Activated gamma-delta T cell (primary cell): ENCODE results near the gene RTN4R.

ENCODE experiments used
- DNase-seq: peaks from one replicate; lab custom pipeline; 2025; lab: John Stamatoyannopoulos, UW

RTN4R gene

GRCh38 chr22:20201837-20202392 is 66.2 kb downstream of the RTN4R start:
- DNase-seq: no peak

DNA sequence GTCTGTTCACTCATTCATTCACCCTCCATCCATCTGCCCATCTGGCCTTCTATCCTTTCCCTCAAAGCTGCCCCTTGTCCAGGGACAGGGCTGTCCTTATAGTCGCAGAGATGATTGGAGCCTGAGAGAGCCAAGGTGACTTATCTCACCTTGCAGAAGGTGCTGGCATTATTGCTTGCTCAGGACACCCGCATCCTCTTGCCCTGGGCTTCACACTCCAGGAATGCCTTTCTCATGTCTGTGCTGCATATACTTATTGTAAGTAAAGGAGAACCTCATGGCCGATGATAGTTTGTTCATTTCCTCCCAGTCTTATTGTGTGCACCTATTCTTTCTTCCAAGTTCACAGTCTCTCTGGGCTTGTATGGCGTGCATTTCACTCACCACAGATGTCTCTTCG is 68.2 kb downstream of the RTN4R start:
- DNase-seq: no peak

- no peak for DNase-seq
Measured at GRCh38 chr22:20199413-20199842, 68.7 kb downstream of the RTN4R start.

DNA sequence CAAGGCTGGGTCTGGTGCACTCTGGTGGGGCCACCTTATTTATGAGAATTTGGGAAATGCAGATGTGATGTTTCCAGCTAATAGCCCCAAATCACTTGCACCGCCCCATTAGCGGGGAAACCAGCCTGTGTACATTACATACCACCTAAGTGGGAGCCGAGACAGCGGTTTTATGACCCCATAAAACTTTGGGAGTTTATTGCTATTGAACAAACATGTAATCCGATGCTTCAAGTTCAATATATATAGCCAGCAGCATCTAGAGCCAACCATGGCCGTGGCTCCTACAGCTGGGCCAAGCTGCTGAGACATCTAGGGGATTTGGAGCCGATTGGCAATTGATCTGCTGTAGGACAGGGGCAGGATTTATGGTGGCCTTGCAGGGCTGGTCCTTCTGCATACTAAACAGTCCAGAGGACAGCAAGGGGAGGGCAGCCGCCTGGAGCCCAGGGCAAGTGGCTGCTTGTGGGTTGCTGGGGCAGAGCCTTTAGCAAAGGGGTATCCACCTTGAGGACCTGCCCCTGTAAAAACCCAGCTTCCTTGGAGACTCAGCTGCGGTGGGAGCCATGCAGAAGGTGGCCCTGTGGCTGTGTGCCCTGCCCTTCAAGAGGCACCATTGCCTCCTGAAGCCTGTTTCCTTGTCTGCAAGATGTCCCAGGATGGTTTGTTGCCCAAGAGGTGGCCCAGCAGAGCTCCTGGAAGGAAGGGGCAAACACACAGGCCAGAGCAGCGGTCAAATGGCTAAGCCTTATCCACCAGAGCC is 69.4 kb downstream of the RTN4R start:
- no peak for DNase-seq

DNA sequence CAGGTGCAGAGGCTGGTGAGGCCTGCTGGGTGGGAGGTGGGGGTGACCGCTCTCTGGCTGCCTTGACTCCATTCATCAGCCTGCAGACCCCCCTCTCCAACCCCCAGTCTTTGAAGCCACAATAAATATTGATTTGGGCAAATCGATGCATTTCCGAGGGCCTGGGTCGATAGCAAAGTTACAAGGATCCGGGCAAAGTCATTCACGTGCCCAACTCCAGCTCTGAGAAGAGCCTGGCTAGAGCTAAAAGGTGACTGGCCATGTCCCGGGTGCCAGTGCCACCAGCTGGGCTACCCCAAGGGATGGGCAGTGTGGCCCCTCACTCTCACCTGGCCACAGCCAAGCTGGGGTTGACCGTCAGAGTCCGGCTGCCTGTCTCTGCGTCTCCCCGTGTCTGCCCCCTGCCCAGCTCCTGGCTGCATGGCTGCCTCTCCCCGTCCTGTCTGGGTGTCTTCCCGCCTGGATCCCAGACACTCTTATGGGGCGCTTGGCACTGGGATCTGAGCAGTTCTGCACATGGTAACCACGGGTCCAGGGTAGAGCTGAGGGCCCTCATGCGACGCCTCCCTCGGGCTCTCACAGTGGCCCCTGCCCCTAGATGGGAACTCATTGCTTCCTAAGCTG is 70.6 kb downstream of the RTN4R start:
- no peak for DNase-seq

- no peak for DNase-seq
Measured at GRCh38 chr22:20196094-20196842, 71.8 kb downstream of the RTN4R start.

DNA sequence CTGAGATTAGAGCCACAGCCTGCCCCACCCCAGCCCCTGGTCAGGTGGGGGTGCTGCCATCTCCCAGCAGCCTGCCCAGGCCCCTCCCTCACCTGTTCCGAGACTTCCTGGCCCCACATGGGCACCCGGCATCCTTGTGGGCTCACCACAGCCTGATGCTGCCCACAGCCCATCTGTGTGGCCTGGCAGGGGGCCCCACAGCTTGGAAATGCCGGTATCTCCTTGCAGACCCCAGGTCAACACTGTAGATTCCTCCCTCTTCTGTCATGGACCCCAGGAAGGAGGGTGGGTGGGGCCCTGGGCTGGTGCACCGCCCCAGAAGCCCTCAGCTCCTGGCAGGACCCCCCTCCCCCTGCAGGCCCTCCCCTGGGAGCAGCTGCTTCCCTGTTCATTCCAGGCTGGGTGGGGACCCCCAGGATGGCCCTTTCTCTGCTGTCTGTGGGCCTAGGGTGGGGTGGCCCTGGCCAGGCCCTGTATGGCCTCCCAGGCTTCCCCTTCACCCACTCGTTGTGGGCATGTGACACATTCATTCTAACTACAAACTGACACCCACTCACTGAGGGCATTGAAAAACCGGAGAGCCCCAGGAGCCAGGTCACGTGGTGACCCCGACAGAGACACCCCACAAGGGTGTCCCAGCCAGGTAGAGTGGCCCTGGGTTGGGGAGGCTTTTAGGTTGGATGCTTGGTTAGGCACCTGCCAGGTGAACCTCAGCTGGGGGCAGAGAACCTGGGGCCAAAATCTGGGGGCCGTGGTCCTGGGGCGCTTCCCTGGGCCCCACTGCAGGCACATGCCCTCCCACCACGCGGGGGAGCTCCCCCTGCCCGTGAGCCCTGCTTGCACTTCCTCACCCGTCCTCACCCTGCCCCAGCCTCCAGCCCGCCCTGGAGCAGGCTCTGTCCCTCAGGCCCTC is 73.2 kb downstream of the RTN4R start:
- DNase-seq: no peak

DNA sequence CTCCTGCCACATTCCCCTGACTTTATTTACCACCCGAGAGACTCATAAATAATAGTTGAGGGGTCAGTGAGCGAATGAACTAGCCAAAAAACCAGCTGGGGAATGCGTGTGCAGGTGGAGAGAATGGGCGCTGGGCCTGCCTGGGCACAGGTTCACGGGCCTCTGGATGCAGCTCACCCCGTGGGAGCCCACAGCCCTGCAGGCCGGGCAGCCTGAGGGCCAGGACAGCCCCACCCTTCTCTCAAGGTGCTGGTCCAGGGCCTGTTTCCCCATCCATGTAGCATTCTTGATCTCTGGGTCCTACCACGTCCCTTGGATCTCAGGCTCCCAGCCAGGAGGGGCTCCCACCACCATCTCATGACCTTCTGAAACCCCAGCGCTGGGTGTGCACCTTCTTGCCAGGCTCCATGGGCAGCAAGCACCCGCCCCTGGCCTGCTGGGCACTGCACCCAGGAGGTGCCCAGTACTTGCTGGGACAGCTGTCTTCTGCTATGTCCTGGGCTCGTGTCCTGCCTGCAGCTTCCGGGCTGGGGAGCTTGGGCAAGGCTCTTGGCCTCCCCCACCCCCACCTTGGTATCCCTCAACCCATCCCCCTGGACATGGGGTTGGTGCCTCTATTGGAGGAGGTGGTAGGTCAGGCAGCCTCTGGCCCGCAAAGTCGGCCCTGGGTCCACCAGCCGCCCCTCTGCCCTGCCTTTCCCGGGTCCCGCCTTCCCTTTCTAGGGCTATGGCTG is 74.2 kb downstream of the RTN4R start:
- no peak for DNase-seq

DNA sequence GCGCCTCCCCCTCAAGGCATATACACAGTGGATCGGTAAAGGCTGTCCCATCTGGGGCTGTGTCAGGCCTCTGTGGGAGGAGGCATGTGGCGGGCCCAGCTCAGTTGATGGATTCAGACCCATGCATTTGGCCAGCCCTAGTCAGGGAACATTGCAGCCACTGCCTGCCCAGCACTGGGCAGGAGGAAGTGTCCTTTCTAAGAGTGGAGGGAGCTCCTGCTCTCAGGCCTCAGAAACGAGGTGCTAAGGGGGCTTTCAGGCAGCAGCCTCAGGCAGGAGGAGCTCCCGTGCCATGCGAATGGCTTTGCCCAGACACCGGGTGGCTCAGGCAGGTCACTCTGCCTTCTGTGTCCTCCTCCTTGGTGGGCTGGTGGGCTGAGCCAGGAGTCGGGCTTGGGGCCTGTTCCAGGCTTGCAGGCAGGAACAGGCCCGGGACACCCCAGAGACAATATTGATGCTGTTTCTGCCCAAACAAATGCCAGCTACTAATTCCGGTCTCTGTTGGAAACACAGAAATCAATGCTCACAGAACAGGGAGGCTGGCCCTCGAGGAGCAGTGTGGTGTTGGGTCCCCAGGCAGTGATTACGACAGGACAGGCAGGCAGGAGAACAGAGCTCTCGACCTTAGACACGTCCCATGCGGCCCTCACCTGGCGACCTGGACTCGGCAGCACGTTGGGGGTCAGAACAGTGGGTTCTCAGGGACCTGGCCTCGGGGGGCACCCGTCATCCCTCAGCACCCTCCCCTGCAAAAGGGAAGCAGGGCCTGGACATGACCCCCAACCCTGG is 75.0 kb downstream of the RTN4R start:
- DNase-seq: no peak

GRCh38 chr22:20192293-20192971 is 75.7 kb downstream of the RTN4R start:
- DNase-seq: no peak

- no peak for DNase-seq
Measured at GRCh38 chr22:20191803-20192202, 76.3 kb downstream of the RTN4R start.
